PC-9 (cell line): ENCODE data around the gene NUP62. TPM values are rescaled to one million over a fixed set of nuclear protein-coding genes. Genes with fewer than 3 reads are reported as not detected.
A peak's percentile ranks its signal among the peaks of the same experiment; 100 is the strongest.

ENCODE experiments used
- BruUV-seq: library from RNA; stranded (reverse); fragments of 400-500 nt; replicated peaks from 2 replicates; lab custom pipeline; 2021; lab: Mats Ljungman, UMichigan
- CTCF ChIA-PET: fragments of 300-600 bp; sonication (Branson Sonifier 250); formaldehyde crosslinking; loops from one replicate; lab custom pipeline; 2022; ENCODE audit warnings: antibody characterized with exemption; lab: Charles Lee
- POLR2A ChIA-PET: fragments of 300-600 bp; sonication (Branson Sonifier 250); formaldehyde crosslinking; loops from one replicate; lab custom pipeline; 2022; ENCODE audit warnings: antibody characterized with exemption; ENCODE audit not compliant: unreplicated experiment; lab: Charles Lee
- DNase-seq, 2 experiments: peaks; one replicate each; pipeline versions ENCODE4 v3.0.0 to v3.0.0-alpha.2; 2015 to 2022; ENCODE audit warnings: mixed read lengths in 1 of 2
- H2AFZ ChIP-seq: fragments of 200-600 bp; sonication (generic); 2 replicates; pipeline ENCODE4 v1.8.1; 2017; ENCODE audit warnings: antibody characterized with exemption
- H3F3A ChIP-seq: fragments of 200-600 bp; sonication (generic); 2 replicates; pipeline ENCODE4 v1.8.1; 2017; ENCODE audit warnings: antibody characterized with exemption, mild to moderate bottlenecking, low read depth; ENCODE audit not compliant: insufficient read depth
- H3K27ac ChIP-seq: fragments of 200-600 bp; sonication (generic); 2 replicates; pipeline ENCODE4 v1.6.1; 2016; ENCODE audit warnings: mixed run types
- H3K27me3 ChIP-seq: fragments of 200-600 bp; sonication (generic); 2 replicates; pipeline ENCODE4 v1.6.1; 2016; ENCODE audit warnings: low read depth, mixed run types; ENCODE audit not compliant: insufficient read depth
- H3K36me3 ChIP-seq: fragments of 200-600 bp; sonication (generic); 2 replicates; pipeline ENCODE4 v1.6.1; 2016; ENCODE audit warnings: low read depth, mixed run types
- H3K4me1 ChIP-seq: fragments of 200-600 bp; sonication (generic); replicated peaks from 2 replicates; pipeline ENCODE4 v1.6.1; 2016; ENCODE audit warnings: mixed run types; ENCODE audit not compliant: insufficient read depth
- H3K4me2 ChIP-seq: fragments of 200-600 bp; sonication (generic); 2 replicates; pipeline ENCODE4 v1.6.1; 2017; ENCODE audit warnings: mixed run types
- H3K4me3 ChIP-seq: fragments of 200-600 bp; sonication (generic); 2 replicates; pipeline ENCODE4 v1.6.1; 2016; ENCODE audit warnings: mixed run types
- H3K79me2 ChIP-seq: fragments of 200-600 bp; sonication (generic); 2 replicates; pipeline ENCODE4 v1.6.1; 2017; ENCODE audit warnings: low read depth, mixed run types
- H3K9me2 ChIP-seq: fragments of 200-600 bp; sonication (generic); 2 replicates; pipeline ENCODE4 v1.8.1; 2017; ENCODE audit warnings: mild to moderate bottlenecking; ENCODE audit not compliant: insufficient read depth
- H3K9me3 ChIP-seq: fragments of 200-600 bp; sonication (generic); 2 replicates; pipeline ENCODE4 v1.8.1; 2016; ENCODE audit warnings: low read depth; ENCODE audit not compliant: insufficient read depth
- H4K20me1 ChIP-seq: fragments of 200-600 bp; sonication (generic); 2 replicates; pipeline ENCODE4 v1.8.1; 2017; ENCODE audit not compliant: insufficient read depth
- CTCF ChIP-seq: fragments of 200-600 bp; sonication (generic); conservative IDR thresholded peaks from 2 replicates; pipeline ENCODE4 v1.6.1; 2017; ENCODE audit warnings: mixed run types, antibody characterized with exemption, mild to moderate bottlenecking, moderate library complexity
- EZH2 ChIP-seq: fragments of 200-600 bp; sonication (generic); IDR thresholded peaks from 2 replicates; pipeline ENCODE4 v1.8.0; 2017; ENCODE audit warnings: antibody characterized with exemption, low read depth
- intact Hi-C: fragments of 100-400 bp; cut with micrococcal nuclease; formaldehyde crosslinking; loops from one replicate; pipeline ENCODE4 v1.10.0; 2022; ENCODE audit not compliant: unreplicated experiment
- total RNA-seq: library from RNA; stranded (reverse); gene quantifications from 2 replicates; pipeline ENCODE4 v1.2.3, GENCODE V29; 2021

The NUP62 gene
- total RNA-seq, 1 experiment from 2014 or later = 101 TPM

DNA sequence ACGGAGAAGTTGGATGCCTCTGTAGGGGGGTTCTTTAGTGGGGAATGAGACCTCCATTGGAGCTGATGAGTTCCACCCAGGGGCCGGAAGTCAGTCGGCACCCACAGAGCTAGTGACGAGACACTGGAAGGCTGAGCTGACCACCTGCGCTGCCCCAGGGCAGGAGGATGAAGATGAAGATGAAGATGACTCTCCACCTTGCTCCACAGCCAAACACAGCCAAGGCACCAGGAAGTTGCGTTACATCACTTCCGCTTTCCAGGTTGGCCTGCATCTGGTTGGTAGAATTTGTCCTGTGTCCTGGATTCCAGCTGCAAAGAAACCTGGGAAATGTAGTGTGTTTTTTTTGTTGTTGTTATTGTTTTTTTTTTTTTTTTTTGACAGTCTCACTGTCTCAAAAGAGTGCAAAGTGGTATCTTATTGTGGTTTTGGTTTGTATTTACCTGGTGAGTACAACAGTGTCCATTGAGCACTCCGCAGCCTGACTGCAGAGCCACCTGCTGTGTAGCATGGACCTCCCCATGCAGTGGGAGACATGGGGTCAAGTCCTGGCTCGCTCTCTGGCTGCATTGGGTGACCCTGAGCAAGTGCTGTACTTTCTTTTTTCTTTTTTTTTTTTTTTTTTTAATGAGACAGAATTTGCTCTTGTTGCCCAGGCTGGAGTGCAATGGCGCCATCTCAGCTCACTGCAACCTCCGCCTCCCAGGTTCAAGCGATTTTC, 49.9 kb downstream of the NUP62 start:
- TF ChIP-seq CTCF (no peak), EZH2 (no peak)
- Histone ChIP-seq H3K4me3 (no peak overlapping the region), H3K27me3 (no peaks in the 10 kb centered on the region), H2AFZ (no peak overlapping the region), H3K27ac (no peak overlapping the region), H4K20me1 (peaks cover 26% of the 10 kb centered on the region), H3K9me2 (no peaks in the 10 kb centered on the region), H3F3A (0 out of 2 replicates have a peak, but pooled peaks cover 17% of the 10 kb centered on the region), H3K4me1 (peaks cover 21% of the 10 kb centered on the region), H3K4me2 (peak overlapping the region; percentile 87; the same call in 1 of the 2 replicates), H3K79me2 (peaks cover 35% of the 10 kb centered on the region), H3K9me3 (no peaks in the 10 kb centered on the region), H3K36me3 (peaks cover 29% of the 10 kb centered on the region; the same call in 1 of the 2 replicates)
- DNase-seq = no peak
- BruUV-seq = no TSS peak
- intact Hi-C loops = loop anchor here (5.0 kb wide), 2 partner anchors 48 to 148 kb away; partner anchors contain the start of genes ATF5, NUP62, VRK3 and ZNF473
- POLR2A ChIA-PET = interaction anchor here (0.7 kb wide), 1 partner anchor 51 kb away, joined by 6 read pairs; no protein-coding TSS in a partner anchor
- CTCF ChIA-PET = no interaction called here

DNA sequence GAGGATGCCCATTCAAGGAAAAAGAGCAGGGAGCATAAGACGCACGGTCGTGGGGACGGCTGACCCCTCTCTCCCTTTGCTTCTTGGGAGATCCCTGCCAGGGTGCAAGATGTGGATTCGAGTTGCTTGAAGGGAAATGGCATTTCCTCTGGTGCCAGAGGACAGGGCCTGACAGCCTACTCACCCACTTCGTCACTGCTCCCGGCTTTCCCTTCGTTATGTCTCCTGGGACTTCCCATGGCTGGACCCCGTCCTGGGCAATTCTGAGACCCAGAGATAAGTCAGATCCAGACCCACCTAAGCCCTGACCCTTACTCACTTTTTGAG, 50.6 kb downstream of the NUP62 start:
- Histone ChIP-seq H3K27ac (peak overlapping the region; percentile 92; the same call in 1 of the 2 replicates), H2AFZ (no peak overlapping the region), H3K36me3 (peaks cover 31% of the 10 kb centered on the region; the same call in 1 of the 2 replicates), H3F3A (0 out of 2 replicates have a peak, but pooled peaks cover 17% of the 10 kb centered on the region), H4K20me1 (peaks cover 31% of the 10 kb centered on the region), H3K9me2 (no peaks in the 10 kb centered on the region), H3K27me3 (no peaks in the 10 kb centered on the region), H3K4me1 (peaks cover 21% of the 10 kb centered on the region), H3K9me3 (no peaks in the 10 kb centered on the region), H3K4me3 (peak overlapping the region; percentile 79), H3K4me2 (peak overlapping the region; percentile 87), H3K79me2 (peaks cover 42% of the 10 kb centered on the region)
- no peak for DNase-seq
- POLR2A ChIA-PET = no interaction called here
- TF ChIP-seq EZH2 (no peak), CTCF (no peak)
- intact Hi-C loops = loop anchor here (5.0 kb wide), 2 partner anchors 49 to 149 kb away; partner anchors contain the start of genes ATF5, NUP62, VRK3 and ZNF473
- CTCF ChIA-PET = no interaction called here
- BruUV-seq = TSS peak; percentile 54

- Histone ChIP-seq H3F3A (0 out of 2 replicates have a peak, but pooled peaks cover 17% of the 10 kb centered on the region), H3K4me2 (peak overlapping the region; percentile 87), H3K27ac (peak overlapping the region; percentile 92), H4K20me1 (peaks cover 31% of the 10 kb centered on the region), H3K4me3 (peak overlapping the region; percentile 79), H3K4me1 (peaks cover 21% of the 10 kb centered on the region), H3K79me2 (peaks cover 45% of the 10 kb centered on the region), H3K36me3 (peaks cover 25% of the 10 kb centered on the region; the same call in 1 of the 2 replicates), H3K27me3 (no peaks in the 10 kb centered on the region), H3K9me2 (no peaks in the 10 kb centered on the region), H3K9me3 (no peaks in the 10 kb centered on the region), H2AFZ (peak overlapping the region; percentile 75)
- CTCF ChIA-PET = no interaction called here
- TF ChIP-seq CTCF (no peak), EZH2 (no peak)
- POLR2A ChIA-PET = interaction anchor here (0.7 kb wide), 1 partner anchor 238 kb away, joined by 7 read pairs; the partner anchor contains the start of gene RRAS
- peak; percentile 92 to 98 for DNase-seq
- BruUV-seq = no TSS peak
- intact Hi-C loops = loop anchor here (1.0 to 5.0 kb wide), 12 partner anchors 9 to 515 kb away; partner anchors contain the start of genes AP2A1, ATF5, DKKL1 and FUZ
These were observed 51.2 kb downstream of the NUP62 start for GRCh38 chr19:49877879-49878743.
